B cell (primary cell): ENCODE results near the gene PPP1R16B. TPM values are rescaled to one million over a fixed set of nuclear protein-coding genes. Genes with fewer than 3 reads are reported as not detected.

Experiments
- ATAC-seq: fragments of 200-7000 bp; cut with Tn5 transposase; one replicate; pipeline ENCODE4 v1.10.0; 2021; ENCODE audit warnings: low read depth, mild to moderate bottlenecking, moderate number of reproducible peaks, moderate library complexity
- CTCF ChIA-PET: fragments of 350-600 bp; sonication (Branson Sonifier 250); formaldehyde crosslinking; loops from one replicate; lab custom pipeline; 2021; ENCODE audit warnings: antibody characterized with exemption, inconsistent platforms; lab: Charles Lee
- POLR2A ChIA-PET: fragments of 350-600 bp; sonication (Branson Sonifier 250); formaldehyde crosslinking; loops from one replicate; lab custom pipeline; 2021; ENCODE audit warnings: antibody characterized with exemption; lab: Charles Lee
- DNase-seq: peaks from one replicate; pipeline ENCODE4 v3.0.0; 2013
- H2AFZ ChIP-seq: 2 replicates; pipeline ENCODE4 v1.6.1; 2012; ENCODE audit warnings: mild to moderate bottlenecking, low read depth, low read length; ENCODE audit not compliant: insufficient read depth, poor library complexity, severe bottlenecking
- H3K27ac ChIP-seq, 2 donors: 1 replicate in 1 of 2; 2 replicates in 1 of 2; pipeline ENCODE4 v1.5.1; 2012 to 2013; ENCODE audit warnings: low read length in 2 of 2, mild to moderate bottlenecking in 2 of 2, moderate library complexity in 1 of 2
- H3K27me3 ChIP-seq, 4 experiments: fragments of 200-600 bp in 1 of 4; sonication (generic) in 1 of 4; replicated peaks in 1 of 4; 1 replicate in 2 of 4; 2 replicates in 2 of 4; pipeline versions ENCODE4 v1.6.1 to v1.7.0; 2013 to 2016; ENCODE audit warnings: low read length in 3 of 4, mild to moderate bottlenecking in 2 of 4, mixed read lengths in 1 of 4, moderate library complexity in 1 of 4; ENCODE audit not compliant: insufficient read depth in 4 of 4, control insufficient read depth in 3 of 4; ENCODE audit errors: control extremely low read depth in 1 of 4
- H3K36me3 ChIP-seq, 2 experiments: replicated peaks in 1 of 2; 1 replicate in 1 of 2; 2 replicates in 1 of 2; pipeline versions ENCODE4 v1.6.1 to v1.7.1; 2013; ENCODE audit warnings: low read length in 1 of 2; ENCODE audit not compliant: insufficient read depth in 2 of 2, control insufficient read depth in 1 of 2; ENCODE audit errors: control extremely low read depth in 1 of 2, extremely low read depth in 1 of 2
- H3K4me1 ChIP-seq, 2 donors: fragments of 200-600 bp in 1 of 2; sonication (generic) in 1 of 2; 1 replicate in 1 of 2; 2 replicates in 1 of 2; pipeline versions ENCODE4 v1.5.1 to v1.6.1; 2013 to 2017; ENCODE audit warnings: low read length in 2 of 2; ENCODE audit not compliant: control insufficient read depth in 2 of 2, insufficient read depth in 2 of 2
- H3K4me2 ChIP-seq: replicated peaks from 2 replicates; pipeline ENCODE3; 2012; ENCODE audit warnings: mild to moderate bottlenecking, low read depth, low read length; ENCODE audit not compliant: poor library complexity, severe bottlenecking
- H3K4me3 ChIP-seq, 5 experiments: fragments of 200-600 bp in 1 of 5; sonication (generic) in 1 of 5; 1 replicate in 3 of 5; 2 replicates in 2 of 5; pipeline versions ENCODE4 v1.5.1 to v1.7.0; 2011 to 2016; ENCODE audit warnings: low read length in 4 of 5, mild to moderate bottlenecking in 4 of 5, low read depth in 2 of 5, control low read depth in 1 of 5, moderate library complexity in 1 of 5; ENCODE audit not compliant: insufficient read depth in 1 of 5; ENCODE audit errors: control extremely low read depth in 1 of 5, extremely low read depth in 1 of 5
- H3K79me2 ChIP-seq: fragments of 200-600 bp; sonication (generic); one replicate; pipeline ENCODE4 v1.6.0; 2016; ENCODE audit warnings: low read length; ENCODE audit not compliant: control insufficient read depth, insufficient read depth
- H3K9ac ChIP-seq: fragments of 200-600 bp; sonication (generic); 2 replicates; pipeline ENCODE4 v1.6.1; 2017; ENCODE audit warnings: mild to moderate bottlenecking, low read length, moderate library complexity
- H3K9me3 ChIP-seq, 3 donors: one replicate each; pipeline versions ENCODE4 v1.6.1 to v1.7.1; 2013; ENCODE audit warnings: low read length in 2 of 3; ENCODE audit not compliant: control insufficient read depth in 2 of 3, insufficient read depth in 1 of 3; ENCODE audit errors: control extremely low read depth in 1 of 3
- H4K20me1 ChIP-seq: 2 replicates; pipeline ENCODE4 v1.6.0; 2012; ENCODE audit warnings: mild to moderate bottlenecking, low read length; ENCODE audit not compliant: insufficient read depth, control insufficient read depth, poor library complexity, severe bottlenecking
- H3K27ac Mint-ChIP-seq: one replicate; pipeline ENCODE4 v1.8.0; 2021; ENCODE audit warnings: mixed read lengths
- H3K27me3 Mint-ChIP-seq: one replicate; pipeline ENCODE4 v1.8.0; 2021; ENCODE audit warnings: mixed read lengths
- H3K4me1 Mint-ChIP-seq: one replicate; pipeline ENCODE4 v1.8.0; 2021; ENCODE audit warnings: mixed read lengths
- H3K4me3 Mint-ChIP-seq: one replicate; pipeline ENCODE4 v1.8.0; 2021; ENCODE audit warnings: mixed read lengths
- H3K9me3 Mint-ChIP-seq: one replicate; pipeline ENCODE4 v1.8.0; 2022; ENCODE audit warnings: mixed read lengths; ENCODE audit not compliant: insufficient read depth
- CTCF ChIP-seq: fragments of 200-600 bp; IDR thresholded peaks from one replicate; pipeline ENCODE4 v1.8.0; 2022; ENCODE audit warnings: antibody characterized with exemption, mild to moderate bottlenecking
- EZH2 ChIP-seq: IDR thresholded peaks from 2 replicates; pipeline ENCODE4 v1.6.1; 2012; ENCODE audit warnings: borderline replicate concordance, low read depth, mild to moderate bottlenecking, moderate library complexity, low read length; ENCODE audit not compliant: insufficient read depth, poor library complexity, severe bottlenecking
- WGBS: methylation state at CpG from one replicate; pipeline ENCODE4 v1.1.5; 2013; ENCODE audit warnings: missing lambda C conversion rate; ENCODE audit not compliant: insufficient coverage; 5-methylcytosine and 5-hydroxymethylcytosine counted together
- intact Hi-C: fragments of 100-400 bp; cut with micrococcal nuclease; formaldehyde crosslinking; loops from one replicate; pipeline ENCODE4 v1.10.0; 2022
- polyA plus RNA-seq: library from polyadenylated mRNA; depleted of rRNA; stranded (reverse); fragments of >200 nt; gene quantifications from 2 replicates; pipeline ENCODE4 v1.2.3, GENCODE V29; 2012
- total RNA-seq, 2 donors: library from RNA; stranded (reverse); fragments of 120-200 nt in 1 of 2; gene quantifications; 1 replicate in 1 of 2; 2 replicates in 1 of 2; pipeline versions ENCODE4 v1.2.3 to v1.2.4, GENCODE V29; 2013 to 2022

Gene PPP1R16B
- total and polyA plus RNA-seq, 2 donors (not counting 1 experiment from before 2014, with no cell fraction given), result 58.8 to 108 TPM

- intact Hi-C loops, result loop anchor here (5.0 kb wide), 1 partner anchor 66 kb away; no protein-coding TSS in a partner anchor
- Mint-ChIP-seq H3K9me3 (no peaks in the 10 kb centered on the region), H3K27ac (peak overlapping the region; percentile 51), H3K27me3 (no peaks in the 10 kb centered on the region), H3K4me1 (peaks cover 88% of the 10 kb centered on the region), H3K4me3 (no peak overlapping the region)
- DNase-seq, result no peak
- POLR2A ChIA-PET, result interaction anchor here (0.6 kb wide), 1 partner anchor 17 kb away, joined by 3 read pairs; no protein-coding TSS in a partner anchor
- peaks cover 1 to 78% of the 10 kb centered on the region in 2 experiments for H3K36me3 ChIP-seq
- no peaks in the 10 kb centered on the region for H3K27me3 ChIP-seq
- H3K4me1 ChIP-seq, result peaks cover 39 to 42% of the 10 kb centered on the region in 2 donors
- no peak overlapping the region for H2AFZ ChIP-seq
- ATAC-seq, result no peak
- peak overlapping the region in 1 of 2 donors; percentile 60 for H3K27ac ChIP-seq
- no peak overlapping the region for H3K9ac ChIP-seq
- H3K4me3 ChIP-seq, result no peak overlapping the region
- peaks cover 100% of the 10 kb centered on the region for H3K79me2 ChIP-seq
- H4K20me1 ChIP-seq, result peaks cover 74% of the 10 kb centered on the region
- WGBS, result 89% methylated on average over 2 of the region's 9 CpGs
- H3K4me2 ChIP-seq, result no peak overlapping the region
- CTCF ChIA-PET, result no interaction called here
- TF ChIP-seq EZH2 (no peak), CTCF (no peak)
- H3K9me3 ChIP-seq, result peaks cover 0 to 5% (median 0%) of the 10 kb centered on the region in 3 donors
These were observed 20.6 kb downstream of the PPP1R16B start for GRCh38 chr20:38825901-38826625.

GRCh38 chr20:38827770-38828281 is 22.3 kb downstream of the PPP1R16B start:
- Mint-ChIP-seq H3K4me1 (peaks cover 89% of the 10 kb centered on the region), H3K27ac (peak overlapping the region; percentile 86), H3K9me3 (no peaks in the 10 kb centered on the region), H3K4me3 (no peak overlapping the region), H3K27me3 (no peaks in the 10 kb centered on the region)
- no peaks in the 10 kb centered on the region for H3K9me3 ChIP-seq
- 63% methylated on average over 3 of the region's 7 CpGs for WGBS
- H3K36me3 ChIP-seq, result peaks cover 1 to 80% of the 10 kb centered on the region in 2 experiments
- no peak overlapping the region for H2AFZ ChIP-seq
- no peak for DNase-seq
- intact Hi-C loops, result loop anchor here (5.0 kb wide), 1 partner anchor 64 kb away; no protein-coding TSS in a partner anchor
- H4K20me1 ChIP-seq, result peaks cover 62% of the 10 kb centered on the region
- H3K9ac ChIP-seq, result no peak overlapping the region
- ChIA-PET CTCF (interaction anchor here (1.1 to 1.3 kb wide), 2 partner anchors 9 kb away, joined by 3 read pairs; no protein-coding TSS in a partner anchor), POLR2A (no interaction called here)
- no peak for ATAC-seq
- TF ChIP-seq CTCF (no peak), EZH2 (no peak)
- H3K79me2 ChIP-seq, result peaks cover 100% of the 10 kb centered on the region
- no peak overlapping the region for H3K4me3 ChIP-seq
- no peaks in the 10 kb centered on the region for H3K27me3 ChIP-seq
- no peak overlapping the region for H3K4me2 ChIP-seq
- H3K4me1 ChIP-seq, result peaks cover 36 to 47% of the 10 kb centered on the region in 2 donors
- H3K27ac ChIP-seq, result peak overlapping the region in 1 of 2 donors; percentile 67
